ENCODE results near the gene MSL1. TPM values are rescaled to one million over a fixed set of nuclear protein-coding genes. Genes with fewer than 3 reads are reported as not detected.
A peak's percentile ranks its signal among the peaks of the same experiment; 100 is the strongest.

The MSL1 gene
- total and polyA plus RNA-seq, 9 of the 15 experiments (the other 6 are each of a cell fraction or from before 2014, with no cell fraction given): 13.8 to 120 (median 61.9) TPM

DNA sequence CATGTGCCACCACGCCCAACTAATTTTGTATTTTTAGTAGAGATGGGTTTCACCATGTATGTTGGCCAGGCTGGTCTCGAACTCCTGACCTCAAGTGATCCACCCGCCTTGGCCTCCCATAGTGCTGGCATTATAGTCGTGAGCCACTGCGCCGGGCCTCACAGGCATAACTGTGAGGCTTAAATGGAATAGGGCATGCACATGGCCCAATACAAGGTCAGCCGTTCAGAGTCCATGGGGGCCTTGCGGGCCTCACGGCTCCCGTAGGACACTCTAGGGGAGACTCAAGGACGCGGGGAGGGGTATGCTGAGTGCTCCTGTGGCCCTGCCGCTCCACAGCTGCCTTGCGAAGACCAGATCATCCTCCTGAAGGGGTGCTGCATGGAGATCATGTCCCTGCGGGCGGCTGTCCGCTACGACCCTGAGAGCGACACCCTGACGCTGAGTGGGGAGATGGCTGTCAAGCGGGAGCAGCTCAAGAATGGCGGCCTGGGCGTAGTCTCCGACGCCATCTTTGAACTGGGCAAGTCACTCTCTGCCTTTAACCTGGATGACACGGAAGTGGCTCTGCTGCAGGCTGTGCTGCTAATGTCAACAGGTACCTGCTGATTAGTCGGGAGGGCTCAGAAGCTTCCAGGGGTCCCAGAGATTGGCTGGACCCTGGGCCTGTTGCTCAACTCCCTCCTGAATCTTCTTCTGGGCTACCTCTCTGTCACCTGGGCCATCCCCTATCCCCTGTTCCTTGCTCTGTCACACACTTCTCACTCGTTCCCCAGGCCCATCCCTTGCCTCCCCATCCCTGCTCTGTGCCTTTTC lies 33.7 kb upstream of the MSL1 start:
- BruUV-seq (replicated peaks): no TSS peak
- H4K20me1 ChIP-seq (replicated peaks; ENCODE audit: control insufficient read depth, insufficient read depth, low read length): no peaks in the 10 kb centered on the region
- no peak overlapping the region for H2AFZ ChIP-seq (ENCODE audit: low read depth, low read length)
- intact Hi-C loops (cut with micrococcal nuclease): no loop called here
- H3K9ac ChIP-seq (ENCODE audit: insufficient read depth in 1 of 2, low read depth in 2 of 2, low read length in 2 of 2): peak overlapping the region in 1 of 2 experiments; percentile 40; a peak in 1 of 4 replicates
- peaks cover 0 to 28% of the 10 kb centered on the region in 2 experiments; a peak in 2 of 5 replicates for H3K4me1 ChIP-seq (replicated peaks in 1 of 2; ENCODE audit: control insufficient read depth in 2 of 2, insufficient read depth in 2 of 2, low read length in 2 of 2)
- no peak for FAIRE-seq
- H3K27me3 ChIP-seq (ENCODE audit: control insufficient read depth in 2 of 2, insufficient read depth in 2 of 2, low read length in 2 of 2): no peaks in the 10 kb centered on the region
- no peak overlapping the region for H3K4me2 ChIP-seq (ENCODE audit: insufficient read depth, low read length)
- ChIA-PET CTCF (ENCODE audit: low intra/inter-chr PET ratio) (no interaction called here), POLR2A (no interaction called here)
- in situ Hi-C loops (cut with MboI): no loop called here
- no peak overlapping the region for H3K4me3 ChIP-seq
- WGBS (ENCODE audit: insufficient coverage, low coverage, missing lambda C conversion rate): 89% methylated on average over 27 of the region's 28 CpGs
- no peak for DNase-seq (ENCODE audit: extremely low read depth in 1 of 4, low spot score in 3 of 4)
- no peaks in the 10 kb centered on the region for H3K79me2 ChIP-seq (ENCODE audit: control insufficient read depth, insufficient read depth, low read length)
- no peak overlapping the region for H3K27ac ChIP-seq (ENCODE audit: extremely low read depth, low read depth, low read length)
- H3K36me3 ChIP-seq (ENCODE audit: control insufficient read depth, insufficient read depth, low read length): peaks cover 73% of the 10 kb centered on the region
- no peak for ATAC-seq
- no peaks in the 10 kb centered on the region for H3K9me3 ChIP-seq (replicated peaks; ENCODE audit: control insufficient read depth, insufficient read depth, low read depth, low read length)
- no peaks in the 10 kb centered on the region for H3K9me1 ChIP-seq (ENCODE audit: control insufficient read depth, insufficient read depth, low read length)
- TF ChIP-seq, protein P1, sequence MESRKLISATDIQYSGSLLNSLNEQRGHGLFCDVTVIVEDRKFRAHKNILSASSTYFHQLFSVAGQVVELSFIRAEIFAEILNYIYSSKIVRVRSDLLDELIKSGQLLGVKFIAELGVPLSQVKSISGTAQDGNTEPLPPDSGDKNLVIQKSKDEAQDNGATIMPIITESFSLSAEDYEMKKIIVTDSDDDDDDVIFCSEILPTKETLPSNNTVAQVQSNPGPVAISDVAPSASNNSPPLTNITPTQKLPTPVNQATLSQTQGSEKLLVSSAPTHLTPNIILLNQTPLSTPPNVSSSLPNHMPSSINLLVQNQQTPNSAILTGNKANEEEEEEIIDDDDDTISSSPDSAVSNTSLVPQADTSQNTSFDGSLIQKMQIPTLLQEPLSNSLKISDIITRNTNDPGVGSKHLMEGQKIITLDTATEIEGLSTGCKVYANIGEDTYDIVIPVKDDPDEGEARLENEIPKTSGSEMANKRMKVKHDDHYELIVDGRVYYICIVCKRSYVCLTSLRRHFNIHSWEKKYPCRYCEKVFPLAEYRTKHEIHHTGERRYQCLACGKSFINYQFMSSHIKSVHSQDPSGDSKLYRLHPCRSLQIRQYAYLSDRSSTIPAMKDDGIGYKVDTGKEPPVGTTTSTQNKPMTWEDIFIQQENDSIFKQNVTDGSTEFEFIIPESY (CRISPR knock-in tag; IDR thresholded peaks at IDR 0.05): peak; percentile 69
- TF ChIP-seq YY1 (IDR thresholded peaks at IDR 0.05; ENCODE audit: borderline replicate concordance in 1 of 3, control insufficient read depth in 1 of 3, extremely low read depth in 1 of 3, insufficient read depth in 3 of 3, insufficient read length in 1 of 3, insufficient replicate concordance in 2 of 3, low read depth in 1 of 3, low read length in 2 of 3): peak; percentile 48 to 89 (median 77)
- TF ChIP-seq ELF4 (CRISPR knock-in tag; IDR thresholded peaks at IDR 0.05): no peak
- no peak for TF ChIP-seq ZNF217 (CRISPR knock-in tag; IDR thresholded peaks at IDR 0.05)
- TF ChIP-seq, protein P2, sequence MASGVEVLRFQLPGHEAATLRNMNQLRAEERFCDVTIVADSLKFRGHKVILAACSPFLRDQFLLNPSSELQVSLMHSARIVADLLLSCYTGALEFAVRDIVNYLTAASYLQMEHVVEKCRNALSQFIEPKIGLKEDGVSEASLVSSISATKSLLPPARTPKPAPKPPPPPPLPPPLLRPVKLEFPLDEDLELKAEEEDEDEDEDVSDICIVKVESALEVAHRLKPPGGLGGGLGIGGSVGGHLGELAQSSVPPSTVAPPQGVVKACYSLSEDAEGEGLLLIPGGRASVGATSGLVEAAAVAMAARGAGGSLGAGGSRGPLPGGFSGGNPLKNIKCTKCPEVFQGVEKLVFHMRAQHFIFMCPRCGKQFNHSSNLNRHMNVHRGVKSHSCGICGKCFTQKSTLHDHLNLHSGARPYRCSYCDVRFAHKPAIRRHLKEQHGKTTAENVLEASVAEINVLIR (CRISPR knock-in tag; IDR thresholded peaks at IDR 0.05): no peak
- TF ChIP-seq SRSF9 (IDR thresholded peaks at IDR 0.05; ENCODE audit: borderline replicate concordance, low read depth, low read length): no peak
- TF ChIP-seq, protein P3, sequence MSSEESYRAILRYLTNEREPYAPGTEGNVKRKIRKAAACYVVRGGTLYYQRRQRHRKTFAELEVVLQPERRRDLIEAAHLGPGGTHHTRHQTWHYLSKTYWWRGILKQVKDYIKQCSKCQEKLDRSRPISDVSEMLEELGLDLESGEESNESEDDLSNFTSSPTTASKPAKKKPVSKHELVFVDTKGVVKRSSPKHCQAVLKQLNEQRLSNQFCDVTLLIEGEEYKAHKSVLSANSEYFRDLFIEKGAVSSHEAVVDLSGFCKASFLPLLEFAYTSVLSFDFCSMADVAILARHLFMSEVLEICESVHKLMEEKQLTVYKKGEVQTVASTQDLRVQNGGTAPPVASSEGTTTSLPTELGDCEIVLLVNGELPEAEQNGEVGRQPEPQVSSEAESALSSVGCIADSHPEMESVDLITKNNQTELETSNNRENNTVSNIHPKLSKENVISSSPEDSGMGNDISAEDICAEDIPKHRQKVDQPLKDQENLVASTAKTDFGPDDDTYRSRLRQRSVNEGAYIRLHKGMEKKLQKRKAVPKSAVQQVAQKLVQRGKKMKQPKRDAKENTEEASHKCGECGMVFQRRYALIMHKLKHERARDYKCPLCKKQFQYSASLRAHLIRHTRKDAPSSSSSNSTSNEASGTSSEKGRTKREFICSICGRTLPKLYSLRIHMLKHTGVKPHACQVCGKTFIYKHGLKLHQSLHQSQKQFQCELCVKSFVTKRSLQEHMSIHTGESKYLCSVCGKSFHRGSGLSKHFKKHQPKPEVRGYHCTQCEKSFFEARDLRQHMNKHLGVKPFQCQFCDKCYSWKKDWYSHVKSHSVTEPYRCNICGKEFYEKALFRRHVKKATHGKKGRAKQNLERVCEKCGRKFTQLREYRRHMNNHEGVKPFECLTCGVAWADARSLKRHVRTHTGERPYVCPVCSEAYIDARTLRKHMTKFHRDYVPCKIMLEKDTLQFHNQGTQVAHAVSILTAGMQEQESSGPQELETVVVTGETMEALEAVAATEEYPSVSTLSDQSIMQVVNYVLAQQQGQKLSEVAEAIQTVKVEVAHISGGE (CRISPR knock-in tag; IDR thresholded peaks at IDR 0.05): no peak
- TF ChIP-seq SIN3B (IDR thresholded peaks at IDR 0.05; ENCODE audit: low read depth): no peak
- TF ChIP-seq, protein P4, sequence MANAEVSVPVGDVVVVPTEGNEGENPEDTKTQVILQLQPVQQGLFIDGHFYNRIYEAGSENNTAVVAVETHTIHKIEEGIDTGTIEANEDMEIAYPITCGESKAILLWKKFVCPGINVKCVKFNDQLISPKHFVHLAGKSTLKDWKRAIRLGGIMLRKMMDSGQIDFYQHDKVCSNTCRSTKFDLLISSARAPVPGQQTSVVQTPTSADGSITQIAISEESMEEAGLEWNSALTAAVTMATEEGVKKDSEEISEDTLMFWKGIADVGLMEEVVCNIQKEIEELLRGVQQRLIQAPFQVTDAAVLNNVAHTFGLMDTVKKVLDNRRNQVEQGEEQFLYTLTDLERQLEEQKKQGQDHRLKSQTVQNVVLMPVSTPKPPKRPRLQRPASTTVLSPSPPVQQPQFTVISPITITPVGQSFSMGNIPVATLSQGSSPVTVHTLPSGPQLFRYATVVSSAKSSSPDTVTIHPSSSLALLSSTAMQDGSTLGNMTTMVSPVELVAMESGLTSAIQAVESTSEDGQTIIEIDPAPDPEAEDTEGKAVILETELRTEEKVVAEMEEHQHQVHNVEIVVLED (CRISPR knock-in tag; IDR thresholded peaks at IDR 0.05): no peak
